Ovary (tissue), 9 donors: ENCODE results near the gene VWCE. TPM values are rescaled to one million over a fixed set of nuclear protein-coding genes. Genes with fewer than 3 reads are reported as not detected.

Experiments
- DNase-seq, 5 donors: peaks; one replicate each; pipeline ENCODE4 v3.0.0-alpha.2; 2019 to 2020
- H3K27ac ChIP-seq, 2 donors: fragments of 200-600 bp; one replicate each; pipeline versions ENCODE4 v1.5.1 to v1.8.0; 2019 to 2022
- H3K27me3 ChIP-seq: fragments of 200-600 bp; one replicate; pipeline ENCODE4 v1.8.0; 2022
- H3K36me3 ChIP-seq: fragments of 200-600 bp; sonication (generic); one replicate; pipeline ENCODE4 v1.5.1; 2019
- H3K4me1 ChIP-seq: one replicate; pipeline ENCODE4 v1.8.1; 2013; ENCODE audit warnings: mild to moderate bottlenecking, moderate library complexity; ENCODE audit not compliant: insufficient read depth
- H3K4me3 ChIP-seq: fragments of 200-600 bp; sonication (generic); one replicate; pipeline ENCODE4 v1.5.1; 2017
- H3K9me3 ChIP-seq, 2 donors: fragments of 200-600 bp in 1 of 2; sonication (generic) in 1 of 2; one replicate each; pipeline versions ENCODE4 v1.5.1 to v1.8.1; 2013 to 2019; ENCODE audit warnings: mild to moderate bottlenecking in 1 of 2, moderate library complexity in 1 of 2
- EP300 ChIP-seq: sonication (generic); formaldehyde crosslinking; IDR thresholded peaks from one replicate; pipeline ENCODE4 v1.6.1; 2017; ENCODE audit warnings: antibody characterized with exemption
- POLR2A ChIP-seq: fragments of 450-650 bp; IDR thresholded peaks from one replicate; pipeline ENCODE4 v1.6.1; 2017; ENCODE audit warnings: antibody characterized with exemption, mild to moderate bottlenecking, moderate library complexity
- WGBS, 3 donors: extraction: QIAGEN DNeasy Blood & Tissue Kit in 1 of 3; methylation state at CpG; one replicate each; pipeline versions ENCODE4 v1.1.5 to v1.1.7; 2013 to 2017; 5-methylcytosine and 5-hydroxymethylcytosine counted together
- intact Hi-C, 4 donors: fragments of 100-400 bp; cut with DNase I; formaldehyde crosslinking; loops; one replicate each; pipeline versions ENCODE4 v1.11.0 to v1.15.1; 2022 to 2023
- polyA plus RNA-seq, 2 donors: library from polyadenylated mRNA; stranded (reverse); fragments of 200-250 nt in 1 of 2; fragments of 350-450 nt in 1 of 2; fragmentation: Illumina TruSeq in 1 of 2; extraction: RNeasy Lipid Tissue Mini Kit (QIAGEN cat#74804) in 1 of 2; gene quantifications; one replicate each; pipeline ENCODE4 v1.2.3, GENCODE V29; 2013 to 2014
- total RNA-seq, 7 donors: library from RNA; depleted of rRNA in 2 of 7; stranded (reverse); fragments of >200 nt in 2 of 7; fragmentation: NEBNext Ultra II Directional in 3 of 7; extraction: Animal tissue kit (Norgen Biotek cat#: 25700) in 3 of 7; gene quantifications; one replicate each; pipeline versions ENCODE4 v1.1.0 to v1.2.4, GENCODE V29; 2016 to 2023
- TF ChIP-seq, protein P1 (sequence below), 3 donors: fragments of 450-650 bp in 2 of 3; fragments of 200-600 bp in 1 of 3; IDR thresholded peaks; one replicate each; pipeline versions ENCODE4 v1.5.1 to v1.8.0; 2016 to 2022; ENCODE audit warnings: antibody characterized with exemption in 3 of 3, mild to moderate bottlenecking in 1 of 3
- donor health status: DM: no; HTN: no; CAD: no; lungs with moderate emphysema.
- donor health status: DM: no; HTN: no; CAD: no.
- donor health status: Bipolar disorder and iron deficiency.
- donor health status: DM: yes; HTN: yes; CAD: no.
- donor health status: DM: no; HTN: no; CAD: no.
- donor health status: DM: yes; HTN: yes; CAD: no.

VWCE gene
- total and polyA plus RNA-seq, 9 donors: 1.9 to 39.9 (median 11.9) TPM

DNA sequence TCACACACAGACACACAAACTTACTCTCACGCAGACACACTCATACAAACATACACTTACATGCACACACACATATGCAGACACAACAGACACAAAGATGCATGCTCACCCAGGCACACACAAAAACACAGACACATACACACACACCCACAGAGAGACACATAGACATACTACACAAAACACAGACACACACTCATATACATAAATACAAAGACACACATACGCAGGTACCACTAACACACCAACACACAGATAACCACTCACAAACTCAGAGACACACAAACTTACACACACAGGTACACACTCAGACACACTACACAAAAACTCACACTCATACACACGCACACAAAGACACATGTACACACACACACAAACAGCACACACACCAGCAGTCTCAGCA, 22.4 kb downstream of the VWCE start:
- no peaks in the 10 kb centered on the region for H3K36me3 ChIP-seq
- no peaks in the 10 kb centered on the region for H3K27me3 ChIP-seq
- WGBS, 3 donors: 96 to 99% (median 97%) methylated on average over 3 of the region's 3 CpGs
- no peak overlapping the region for H3K4me3 ChIP-seq
- H3K9me3 ChIP-seq: no peaks in the 10 kb centered on the region
- no peak overlapping the region for H3K27ac ChIP-seq
- intact Hi-C loops: no loop called here
- H3K4me1 ChIP-seq: no peaks in the 10 kb centered on the region
- no peak for TF ChIP-seq POLR2A
- TF ChIP-seq EP300: no peak
- TF ChIP-seq, protein P1, sequence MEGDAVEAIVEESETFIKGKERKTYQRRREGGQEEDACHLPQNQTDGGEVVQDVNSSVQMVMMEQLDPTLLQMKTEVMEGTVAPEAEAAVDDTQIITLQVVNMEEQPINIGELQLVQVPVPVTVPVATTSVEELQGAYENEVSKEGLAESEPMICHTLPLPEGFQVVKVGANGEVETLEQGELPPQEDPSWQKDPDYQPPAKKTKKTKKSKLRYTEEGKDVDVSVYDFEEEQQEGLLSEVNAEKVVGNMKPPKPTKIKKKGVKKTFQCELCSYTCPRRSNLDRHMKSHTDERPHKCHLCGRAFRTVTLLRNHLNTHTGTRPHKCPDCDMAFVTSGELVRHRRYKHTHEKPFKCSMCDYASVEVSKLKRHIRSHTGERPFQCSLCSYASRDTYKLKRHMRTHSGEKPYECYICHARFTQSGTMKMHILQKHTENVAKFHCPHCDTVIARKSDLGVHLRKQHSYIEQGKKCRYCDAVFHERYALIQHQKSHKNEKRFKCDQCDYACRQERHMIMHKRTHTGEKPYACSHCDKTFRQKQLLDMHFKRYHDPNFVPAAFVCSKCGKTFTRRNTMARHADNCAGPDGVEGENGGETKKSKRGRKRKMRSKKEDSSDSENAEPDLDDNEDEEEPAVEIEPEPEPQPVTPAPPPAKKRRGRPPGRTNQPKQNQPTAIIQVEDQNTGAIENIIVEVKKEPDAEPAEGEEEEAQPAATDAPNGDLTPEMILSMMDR (IDR thresholded peaks at IDR 0.05): no peak
- no peak for DNase-seq

DNA sequence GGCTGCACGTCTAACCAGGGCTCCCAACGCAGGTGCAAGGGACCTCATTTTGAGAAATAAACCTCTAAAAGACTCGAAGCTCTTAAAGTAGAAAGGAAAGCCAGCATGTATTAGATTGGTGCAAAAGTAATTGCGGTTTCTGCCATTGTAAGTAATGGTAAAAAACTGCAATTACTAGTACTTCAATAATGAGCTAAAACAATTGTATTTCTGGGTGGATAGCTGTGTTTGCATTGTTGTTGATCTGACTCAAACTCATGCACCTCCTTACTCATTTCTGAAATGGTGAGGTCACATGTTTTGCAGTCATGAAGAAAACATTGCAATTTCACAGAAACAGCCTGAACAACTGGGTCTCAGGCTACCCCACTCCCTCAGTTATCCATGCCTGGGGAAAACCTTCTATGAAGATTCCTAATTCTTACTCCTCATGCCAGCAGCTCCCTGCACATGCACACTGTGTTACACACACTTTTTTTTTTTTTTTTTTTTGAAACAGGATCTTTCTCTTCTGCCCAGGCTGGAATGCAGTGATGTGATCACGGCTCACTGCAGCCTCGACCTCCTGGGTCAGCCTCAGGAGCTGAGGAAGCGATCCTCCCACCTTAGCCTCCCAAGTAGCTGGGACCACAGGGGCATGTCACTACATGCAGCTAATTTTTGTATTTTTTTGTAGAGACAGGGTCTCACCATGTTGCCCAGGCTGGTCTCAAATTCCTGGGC, 24.6 kb downstream of the VWCE start:
- no peak overlapping the region for H3K27ac ChIP-seq
- TF ChIP-seq EP300 (no peak), POLR2A (no peak)
- TF ChIP-seq, protein P1 (IDR thresholded peaks at IDR 0.05): no peak
- intact Hi-C loops: no loop called here
- H3K27me3 ChIP-seq: no peaks in the 10 kb centered on the region
- H3K36me3 ChIP-seq: no peaks in the 10 kb centered on the region
- H3K9me3 ChIP-seq: no peaks in the 10 kb centered on the region
- H3K4me3 ChIP-seq: no peak overlapping the region
- WGBS, 3 donors: 83 to 87% (median 86%) methylated on average over 7 of the region's 7 CpGs
- no peaks in the 10 kb centered on the region for H3K4me1 ChIP-seq
- no peak for DNase-seq

DNA sequence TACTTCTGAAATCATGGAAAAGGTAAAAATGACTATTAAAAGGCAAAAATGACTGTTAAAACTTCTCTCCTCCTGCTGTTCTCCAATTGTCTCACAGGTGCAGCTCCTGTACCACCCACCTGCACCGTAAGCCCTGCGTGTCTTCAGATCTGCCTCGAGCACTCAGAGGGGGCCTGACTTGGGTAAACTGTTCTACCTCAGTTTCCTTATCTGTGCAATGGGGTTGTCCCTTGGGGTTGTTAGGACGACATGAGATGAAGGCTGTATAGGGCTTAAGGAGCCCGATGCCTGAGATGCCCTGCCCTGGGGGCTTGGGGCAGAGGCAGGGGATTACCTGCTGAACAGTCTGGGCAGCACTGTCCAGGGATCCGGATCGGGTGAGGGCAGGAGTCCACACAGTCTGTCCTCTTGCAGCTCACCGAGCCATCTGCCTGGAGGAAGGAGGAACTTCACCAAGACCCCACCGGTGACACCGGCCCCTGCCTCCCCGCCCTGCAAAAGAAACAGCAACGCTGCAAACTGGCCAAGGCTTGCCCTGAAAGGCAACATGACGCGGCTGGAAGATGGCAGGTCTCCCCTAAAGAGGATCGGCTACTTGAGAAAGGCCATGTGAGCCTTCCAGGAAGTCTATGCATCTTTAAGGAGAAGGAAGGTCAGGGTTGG, 26.4 kb downstream of the VWCE start:
- Histone ChIP-seq H3K9me3 (no peaks in the 10 kb centered on the region), H3K36me3 (no peaks in the 10 kb centered on the region), H3K4me1 (no peaks in the 10 kb centered on the region), H3K4me3 (no peak overlapping the region), H3K27me3 (no peaks in the 10 kb centered on the region), H3K27ac (no peak overlapping the region)
- intact Hi-C loops: no loop called here
- WGBS, 3 donors: 90 to 92% (median 91%) methylated on average over 15 of the region's 15 CpGs
- TF ChIP-seq POLR2A: no peak
- TF ChIP-seq, protein P1 (IDR thresholded peaks at IDR 0.05): no peak
- no peak for TF ChIP-seq EP300
- no peak for DNase-seq

DNA sequence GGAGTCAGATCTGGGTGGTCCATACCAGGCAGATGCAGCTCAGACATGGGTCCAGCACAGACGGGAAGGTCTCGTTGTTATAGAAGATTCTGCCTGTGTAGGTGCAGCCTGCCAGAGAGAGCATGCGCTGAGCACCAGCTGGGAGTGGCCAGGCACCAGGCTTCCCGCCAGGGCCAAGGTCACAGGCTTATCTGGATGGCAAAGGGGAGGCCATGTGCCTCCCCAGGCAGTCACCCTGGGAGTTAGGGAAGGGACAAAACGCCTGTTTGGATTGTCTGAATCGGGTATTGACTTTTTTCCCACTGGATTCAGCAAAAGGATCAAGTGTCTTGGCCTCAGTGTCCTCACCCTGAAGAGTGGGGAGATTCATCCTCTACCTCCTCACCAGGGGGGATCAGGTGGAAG, 27.7 kb downstream of the VWCE start:
- H3K9me3 ChIP-seq: no peaks in the 10 kb centered on the region
- intact Hi-C loops: no loop called here
- TF ChIP-seq, protein P1 (IDR thresholded peaks at IDR 0.05): no peak
- TF ChIP-seq POLR2A (no peak), EP300 (no peak)
- WGBS, 3 donors: 27 to 52% (median 28%) methylated on average over 6 of the region's 6 CpGs
- no peak for DNase-seq
- H3K4me1 ChIP-seq: no peaks in the 10 kb centered on the region
- no peaks in the 10 kb centered on the region for H3K36me3 ChIP-seq
- H3K27ac ChIP-seq: no peak overlapping the region
- no peaks in the 10 kb centered on the region for H3K27me3 ChIP-seq
- H3K4me3 ChIP-seq: no peak overlapping the region
